Measurements from ENCODE around the gene GRIN2C.
"Not testable (repeated sequence)": the region's sequence is repeated elsewhere in the genome, so short reads cannot be mapped to it uniquely, and the experiment has no call there.

Gene GRIN2C

GRCh38 chr17:74878658-74879057 is 19.0 kb upstream of the GRIN2C start:
- no peak for DNase-seq

- no peak for DNase-seq
These were observed 18.2 kb upstream of the GRIN2C start for GRCh38 chr17:74877592-74878548.

GRCh38 chr17:74875977-74876593 is 16.4 kb upstream of the GRIN2C start:
- DNase-seq: no peak

GRCh38 chr17:74875155-74875976 is 15.7 kb upstream of the GRIN2C start:
- DNase-seq: no peak

- DNase-seq: no peak
These were observed 14.9 kb upstream of the GRIN2C start for GRCh38 chr17:74874615-74875037.

- no peak for DNase-seq
These were observed 14.4 kb upstream of the GRIN2C start for GRCh38 chr17:74873874-74874614.

- peak; percentile 100 for DNase-seq
These were observed 13.6 kb upstream of the GRIN2C start for GRCh38 chr17:74873037-74873873.

- peak; percentile 42 for DNase-seq
These were observed 12.8 kb upstream of the GRIN2C start, which contains the start of gene FDXR for GRCh38 chr17:74872313-74873036. Gene FDXR, minus strand, starts transcription at chr17:74872994. Its CDS starts 50 bp downstream, at chr17:74872944.

- no peak for DNase-seq
These were observed 11.8 kb upstream of the GRIN2C start for GRCh38 chr17:74871356-74872076.

GRCh38 chr17:74870512-74870911 is 10.8 kb upstream of the GRIN2C start:
- DNase-seq: no peak

GRCh38 chr17:74870028-74870427 is 10.3 kb upstream of the GRIN2C start:
- not testable (repeated sequence) for DNase-seq

- no peak for DNase-seq
These were observed 9.2 kb upstream of the GRIN2C start for GRCh38 chr17:74868908-74869255.

GRCh38 chr17:74868251-74868907 is 8.7 kb upstream of the GRIN2C start:
- DNase-seq: no peak

GRCh38 chr17:74866198-74866835 is 6.6 kb upstream of the GRIN2C start:
- no peak for DNase-seq

GRCh38 chr17:74865504-74866197 is 6.0 kb upstream of the GRIN2C start:
- DNase-seq: no peak

- peak; percentile 53 for DNase-seq
These were observed 5.2 kb upstream of the GRIN2C start for GRCh38 chr17:74864866-74865395.

GRCh38 chr17:74864297-74864865 is 4.7 kb upstream of the GRIN2C start:
- DNase-seq: no peak

Data from stimulated activated naive CD4-positive, alpha-beta T cell treated with Interleukin-2 at 50 U/mL for 16 hours (primary cell).